ENCODE results near the gene SLC25A6.

GRCh38 chrX:1355131-1356046 lies 36.5 kb downstream of the SLC25A6 start:
- no peak for TF ChIP-seq CTCF (IDR thresholded peaks at IDR 0.05)
- TF ChIP-seq POLR2A (IDR thresholded peaks at IDR 0.05) = no peak

Measured in right lobe of liver (tissue), 4 donors.